ENCODE measurements around the gene FASN. TPM values are rescaled to one million over a fixed set of nuclear protein-coding genes. Genes with fewer than 3 reads are reported as not detected.

Gene FASN
- total and polyA plus RNA-seq, 2 of the 13 experiments (the other 11 are each of a cell fraction or from before 2014, with no cell fraction given): 51.7 to 101 TPM

DNA sequence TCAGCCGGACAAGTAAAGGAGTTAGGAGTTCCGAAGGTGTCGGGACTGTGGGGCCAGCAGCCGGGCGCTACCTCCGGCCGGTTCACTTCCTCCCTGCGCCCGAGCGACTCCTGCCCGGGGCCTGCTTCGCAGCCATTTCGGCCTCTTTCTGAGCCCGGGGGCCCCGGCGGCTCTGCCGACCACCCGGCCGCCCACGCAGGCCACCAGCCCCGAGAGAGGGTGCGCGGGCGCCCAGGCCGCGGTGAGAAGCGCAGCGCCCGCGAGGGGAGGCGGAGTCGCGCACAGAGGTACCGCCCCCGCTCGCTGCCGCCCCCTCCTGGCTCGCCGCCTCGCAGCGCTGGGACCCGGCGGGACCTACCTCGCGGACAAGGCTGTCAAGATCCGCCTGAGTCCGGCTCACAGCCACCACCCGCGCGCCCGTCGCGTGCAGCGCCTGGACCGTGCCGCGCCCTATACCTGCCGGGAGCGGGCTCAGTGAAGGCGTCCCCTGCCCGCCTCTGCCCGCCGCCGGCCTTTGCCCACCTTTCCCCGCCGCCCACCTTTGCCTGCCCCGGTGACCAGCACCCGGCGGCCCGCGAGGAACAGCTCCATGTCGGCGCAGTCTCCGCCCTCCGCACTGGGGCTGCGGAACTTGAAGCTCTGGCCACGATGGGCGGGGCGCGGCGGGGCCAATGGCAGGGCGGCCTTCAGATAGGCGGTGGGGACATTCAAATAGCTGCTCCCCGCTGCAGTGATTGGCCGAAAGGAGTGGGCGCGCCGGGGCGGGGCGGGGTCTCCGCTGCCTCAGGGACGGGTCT, 60.7 kb downstream of the FASN start, which contains the start of gene DCXR (continued):
- TF ChIP-seq ZNF605 (CRISPR knock-in tag; IDR thresholded peaks at IDR 0.05) (no peak), ZNF550 (CRISPR knock-in tag; IDR thresholded peaks at IDR 0.05; ENCODE audit: borderline replicate concordance) (0 out of 2 replicates have a peak, but pooled peaks have one; percentile 55), ISL2 (CRISPR knock-in tag; IDR thresholded peaks at IDR 0.05) (no peak; the same call in 1 of the 2 replicates), IKZF1 (IDR thresholded peaks at IDR 0.05) (no peak), SAP130 (CRISPR knock-in tag; IDR thresholded peaks at IDR 0.05; ENCODE audit: low read depth) (peak; percentile 99), NFRKB (IDR thresholded peaks at IDR 0.05) (no peak), KAT2B (IDR thresholded peaks at IDR 0.05; ENCODE audit: borderline replicate concordance, low read depth, low read length) (no peak), NFIC (IDR thresholded peaks at IDR 0.05; ENCODE audit: low read length) (no peak), CREM (IDR thresholded peaks at IDR 0.05) (no peak), CREM (CRISPR knock-in tag; IDR thresholded peaks at IDR 0.05) (no peak), NR2C2 (CRISPR knock-in tag; IDR thresholded peaks at IDR 0.05; ENCODE audit: borderline replicate concordance) (peak; percentile 82; the same call in 1 of the 2 replicates), ZBTB26 (CRISPR knock-in tag; IDR thresholded peaks at IDR 0.05; ENCODE audit: borderline replicate concordance) (peak; percentile 87; the same call in 1 of the 2 replicates), ZNF275 (CRISPR knock-in tag; IDR thresholded peaks at IDR 0.05; ENCODE audit: borderline replicate concordance) (peak; percentile 28; the same call in 1 of the 2 replicates), NFAT5 (CRISPR knock-in tag; IDR thresholded peaks at IDR 0.05) (no peak), CC2D1A (CRISPR knock-in tag; IDR thresholded peaks at IDR 0.05) (no peak), DNMT1 (CRISPR knock-in tag; IDR thresholded peaks at IDR 0.05) (peak; percentile 97), HOXD1 (CRISPR knock-in tag; IDR thresholded peaks at IDR 0.05) (peak; percentile 28; the same call in 1 of the 2 replicates), MYPOP (CRISPR knock-in tag; IDR thresholded peaks at IDR 0.05) (peak; percentile 98), ZFP82 (CRISPR knock-in tag; IDR thresholded peaks at IDR 0.05; ENCODE audit: borderline replicate concordance) (peak; percentile 91; the same call in 1 of the 2 replicates), THRA (CRISPR knock-in tag; IDR thresholded peaks at IDR 0.05; ENCODE audit: borderline replicate concordance) (no peak; the same call in 1 of the 2 replicates)

All from HepG2 (cell line).